Naive thymus-derived CD4-positive, alpha-beta T cell (primary cell): ENCODE data around the gene LIMS2. TPM values are rescaled to one million over a fixed set of nuclear protein-coding genes. Genes with fewer than 3 reads are reported as not detected.

Experiments used
- ATAC-seq: fragments of 150-1000 bp; cut with Tn5 transposase; 2 replicates; pipeline ENCODE4 v1.10.0; 2021; ENCODE audit warnings: mild to moderate bottlenecking, moderate library complexity
- CTCF ChIA-PET: fragments of 350-600 bp; sonication (Branson Sonifier 250); formaldehyde crosslinking; loops from one replicate; lab custom pipeline; 2021; ENCODE audit warnings: antibody characterized with exemption; lab: Charles Lee
- POLR2A ChIA-PET: fragments of 350-600 bp; sonication (Branson Sonifier 250); formaldehyde crosslinking; loops from one replicate; lab custom pipeline; 2021; ENCODE audit warnings: antibody characterized with exemption, inconsistent platforms; lab: Charles Lee
- DNase-seq, 9 donors: peaks; one replicate each; pipeline versions ENCODE4 v3.0.0 to v3.0.0-alpha.2; 2020 to 2022; ENCODE audit warnings: mixed read lengths in 1 of 9
- H3K27ac ChIP-seq: one replicate; pipeline ENCODE4 v1.7.0; 2013; ENCODE audit warnings: mild to moderate bottlenecking, low read depth, low read length, moderate library complexity
- H3K27me3 ChIP-seq, 2 donors: one replicate each; pipeline ENCODE4 v1.7.0; 2013; ENCODE audit warnings: low read length in 2 of 2, mild to moderate bottlenecking in 2 of 2, moderate library complexity in 2 of 2; ENCODE audit not compliant: control insufficient read depth in 2 of 2, insufficient read depth in 2 of 2
- H3K36me3 ChIP-seq, 3 experiments: 1 replicate in 2 of 3; 2 replicates in 1 of 3; pipeline ENCODE4 v1.7.0; 2013; ENCODE audit warnings: low read length in 3 of 3, mild to moderate bottlenecking in 3 of 3, moderate library complexity in 1 of 3; ENCODE audit not compliant: insufficient read depth in 3 of 3, control insufficient read depth in 2 of 3
- H3K4me1 ChIP-seq, 2 donors: one replicate each; pipeline ENCODE4 v1.7.0; 2013; ENCODE audit warnings: low read length in 2 of 2, mild to moderate bottlenecking in 2 of 2, moderate library complexity in 1 of 2; ENCODE audit not compliant: control insufficient read depth in 2 of 2, insufficient read depth in 2 of 2
- H3K4me3 ChIP-seq: 2 replicates; pipeline ENCODE4 v1.7.0; 2013; ENCODE audit warnings: mild to moderate bottlenecking, low read length
- H3K9me3 ChIP-seq, 3 experiments: 1 replicate in 2 of 3; 2 replicates in 1 of 3; pipeline ENCODE4 v1.7.0; 2013; ENCODE audit warnings: low read length in 3 of 3; ENCODE audit not compliant: control insufficient read depth in 2 of 3
- H3K27ac Mint-ChIP-seq, 9 donors: one replicate each; pipeline ENCODE4 v1.8.0; 2020 to 2022; ENCODE audit warnings: mixed read lengths in 9 of 9, mild to moderate bottlenecking in 8 of 9, moderate library complexity in 5 of 9, inconsistent platforms in 2 of 9
- H3K27me3 Mint-ChIP-seq, 5 donors: one replicate each; pipeline ENCODE4 v1.8.0; 2021 to 2022; ENCODE audit warnings: mixed read lengths in 5 of 5, mild to moderate bottlenecking in 1 of 5
- H3K36me3 Mint-ChIP-seq, 5 donors: one replicate each; pipeline ENCODE4 v1.8.0; 2020 to 2022; ENCODE audit warnings: mixed read lengths in 5 of 5, mild to moderate bottlenecking in 3 of 5, inconsistent platforms in 1 of 5
- H3K4me1 Mint-ChIP-seq, 7 donors: one replicate each; pipeline ENCODE4 v1.8.0; 2020 to 2022; ENCODE audit warnings: mixed read lengths in 7 of 7, mild to moderate bottlenecking in 3 of 7, inconsistent platforms in 1 of 7
- H3K4me3 Mint-ChIP-seq, 10 donors: one replicate each; pipeline ENCODE4 v1.8.0; 2020 to 2022; ENCODE audit warnings: mild to moderate bottlenecking in 10 of 10, mixed read lengths in 10 of 10, moderate library complexity in 6 of 10, inconsistent platforms in 2 of 10
- H3K9me3 Mint-ChIP-seq, 11 donors: one replicate each; pipeline ENCODE4 v1.8.0; 2020 to 2022; ENCODE audit warnings: mixed read lengths in 11 of 11, mild to moderate bottlenecking in 4 of 11, inconsistent platforms in 1 of 11, moderate library complexity in 1 of 11
- intact Hi-C, 2 donors: fragments of 100-400 bp; cut with micrococcal nuclease; formaldehyde crosslinking; loops; one replicate each; pipeline ENCODE4 v1.15.1; 2023
- polyA plus RNA-seq, 2 donors: library from polyadenylated mRNA; unstranded; fragments of 300-500 nt; fragmentation: Illumina TruSeq; gene quantifications; one replicate each; pipeline ENCODE4 v1.2.3, GENCODE V29; 2021
- total RNA-seq, 6 experiments: library from RNA in 5 of 6; stranded (reverse) in 5 of 6; gene quantifications; 1 replicate in 5 of 6; 2 replicates in 1 of 6; pipeline ENCODE4 v1.2.3 and lab custom pipeline; 2021 to 2026

LIMS2 gene
- total and polyA plus RNA-seq, 7 experiments from 2014 or later = 5.3 to 27.0 (median 11.0) TPM

DNA sequence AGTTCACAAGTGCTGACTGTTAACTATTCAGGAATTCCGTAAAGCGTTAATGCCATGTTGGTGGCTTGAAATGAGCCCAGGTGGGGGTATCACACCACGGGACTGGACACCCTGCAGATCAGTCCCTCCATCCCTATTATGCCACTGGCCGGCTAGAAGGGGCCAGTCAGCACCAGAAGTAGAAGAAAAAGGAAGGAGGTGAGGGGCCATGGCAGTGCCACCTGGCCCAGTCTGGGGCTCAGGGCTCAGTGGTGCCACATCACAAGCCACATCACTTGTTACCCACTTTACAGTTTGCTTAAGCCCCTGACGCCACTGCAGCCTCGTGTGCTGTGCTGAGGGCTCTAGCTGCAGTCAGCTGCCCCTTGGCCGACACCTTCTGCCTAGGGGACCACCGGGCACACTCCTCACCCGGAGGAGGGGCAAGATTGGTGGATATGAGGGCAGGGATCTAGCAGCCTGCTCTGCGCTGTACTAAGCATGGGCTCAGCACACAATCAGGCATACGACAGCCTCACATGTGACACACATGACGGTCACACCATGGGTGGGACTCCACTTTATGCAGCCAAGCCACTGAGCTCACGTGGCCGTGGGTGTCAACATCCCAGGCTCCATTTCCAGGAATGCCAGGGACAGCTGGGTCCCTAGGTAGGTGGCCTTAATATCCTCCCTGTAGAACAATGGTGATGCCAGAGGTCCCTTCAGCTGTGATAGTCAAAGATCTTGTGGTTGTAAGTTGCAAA is 3.6 kb downstream of the LIMS2 start:
- H3K36me3 ChIP-seq = no peaks in the 10 kb centered on the region
- H3K36me3 Mint-ChIP-seq = no peaks in the 10 kb centered on the region
- peaks cover 0 to 6% of the 10 kb centered on the region in 2 donors for H3K27me3 ChIP-seq
- H3K4me1 ChIP-seq = no peaks in the 10 kb centered on the region
- peaks cover 48 to 67% (median 57%) of the 10 kb centered on the region in 5 donors for H3K27me3 Mint-ChIP-seq
- H3K27ac ChIP-seq = no peak overlapping the region
- POLR2A ChIA-PET = no interaction called here
- H3K4me1 Mint-ChIP-seq = peaks cover 4 to 13% (median 9%) of the 10 kb centered on the region in 7 donors
- DNase-seq (no peak), ATAC-seq (no peak)
- H3K9me3 ChIP-seq = no peaks in the 10 kb centered on the region
- H3K4me3 ChIP-seq = no peak overlapping the region
- peak overlapping the region in 1 of 10 donors; percentile 31 for H3K4me3 Mint-ChIP-seq
- H3K9me3 Mint-ChIP-seq = peaks cover 0 to 2% (median 0%) of the 10 kb centered on the region in 11 donors
- intact Hi-C loops = no loop called here
- H3K27ac Mint-ChIP-seq = no peak overlapping the region
- CTCF ChIA-PET = no interaction called here

GRCh38 chr2:127670957-127671290 is 4.4 kb downstream of the LIMS2 start:
- no peak for DNase-seq

GRCh38 chr2:127670055-127670956 is 5.0 kb downstream of the LIMS2 start:
- no peaks in the 10 kb centered on the region for H3K36me3 ChIP-seq
- ChIA-PET POLR2A (no interaction called here), CTCF (no interaction called here)
- no peaks in the 10 kb centered on the region for H3K4me1 ChIP-seq
- no peaks in the 10 kb centered on the region for H3K9me3 ChIP-seq
- intact Hi-C loops = no loop called here
- no peaks in the 10 kb centered on the region for H3K36me3 Mint-ChIP-seq
- H3K4me1 Mint-ChIP-seq = peaks cover 4 to 7% (median 5%) of the 10 kb centered on the region in 7 donors
- peaks cover 49 to 70% (median 51%) of the 10 kb centered on the region in 5 donors for H3K27me3 Mint-ChIP-seq
- ATAC-seq (no peak), DNase-seq (no peak)
- no peak overlapping the region for H3K27ac Mint-ChIP-seq
- H3K4me3 ChIP-seq = no peak overlapping the region
- peaks cover 0 to 2% (median 0%) of the 10 kb centered on the region in 11 donors for H3K9me3 Mint-ChIP-seq
- H3K4me3 Mint-ChIP-seq = no peak overlapping the region
- H3K27me3 ChIP-seq = peaks cover 4 to 6% of the 10 kb centered on the region in 2 donors
- H3K27ac ChIP-seq = no peak overlapping the region

More at GRCh38 chr2:127670957-127671290, 4.4 kb downstream of the LIMS2 start:
- no peak for ATAC-seq
- POLR2A ChIA-PET = no interaction called here
- Histone ChIP-seq H3K36me3 (no peaks in the 10 kb centered on the region), H3K27ac (no peak overlapping the region), H3K9me3 (no peaks in the 10 kb centered on the region), H3K4me1 (no peaks in the 10 kb centered on the region), H3K4me3 (no peak overlapping the region), H3K27me3 (peaks cover 3 to 6% of the 10 kb centered on the region in 2 donors)
- intact Hi-C loops = no loop called here
- CTCF ChIA-PET = no interaction called here
- Mint-ChIP-seq H3K4me1 (peaks cover 4 to 10% (median 8%) of the 10 kb centered on the region in 7 donors), H3K27ac (no peak overlapping the region), H3K4me3 (no peak overlapping the region), H3K9me3 (peaks cover 0 to 2% (median 0%) of the 10 kb centered on the region in 11 donors), H3K27me3 (peaks cover 46 to 68% (median 55%) of the 10 kb centered on the region in 5 donors), H3K36me3 (no peaks in the 10 kb centered on the region)

- CTCF ChIA-PET = no interaction called here
- intact Hi-C loops = no loop called here
- no peaks in the 10 kb centered on the region for H3K9me3 ChIP-seq
Measured at GRCh38 chr2:127669056-127669455, 6.3 kb downstream of the LIMS2 start.

DNA sequence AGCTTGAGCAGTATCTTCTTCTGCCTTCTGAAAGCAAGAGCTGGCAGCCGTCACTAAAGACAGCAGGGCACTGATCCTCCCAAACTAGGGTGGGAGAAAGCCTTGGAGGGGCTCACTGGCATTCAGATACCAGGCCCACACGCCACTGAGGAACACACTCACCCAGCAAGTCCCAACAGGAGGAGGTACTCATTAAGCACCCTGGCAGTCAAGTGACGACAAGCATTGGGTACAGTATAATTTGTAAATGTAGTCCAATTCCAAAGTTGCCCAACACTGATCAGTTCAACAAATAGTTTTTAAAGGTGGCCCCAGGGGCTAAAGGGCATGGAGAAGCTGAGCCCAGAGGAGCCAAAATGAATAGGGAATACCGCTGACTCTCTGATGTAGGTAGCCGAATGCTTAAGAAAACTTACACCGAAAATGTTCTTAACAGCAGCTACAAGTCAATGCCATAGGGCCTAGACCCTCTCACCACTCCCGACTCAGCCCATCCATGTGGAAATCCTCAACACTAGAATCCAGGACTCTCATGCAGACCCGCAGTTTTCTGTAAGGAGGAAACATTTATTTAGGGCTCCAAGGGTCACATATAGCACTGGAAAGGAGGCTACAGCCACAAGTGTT is 9.9 kb downstream of the LIMS2 start:
- intact Hi-C loops = no loop called here
- no peaks in the 10 kb centered on the region for H3K36me3 ChIP-seq
- no peaks in the 10 kb centered on the region for H3K4me1 ChIP-seq
- no peak overlapping the region for H3K4me3 ChIP-seq
- no peaks in the 10 kb centered on the region for H3K9me3 ChIP-seq
- Mint-ChIP-seq H3K4me1 (peaks cover 0 to 2% (median 0%) of the 10 kb centered on the region in 7 donors), H3K9me3 (peaks cover 0 to 1% (median 0%) of the 10 kb centered on the region in 11 donors), H3K4me3 (no peak overlapping the region), H3K27ac (no peak overlapping the region), H3K36me3 (no peaks in the 10 kb centered on the region), H3K27me3 (peaks cover 44 to 69% (median 57%) of the 10 kb centered on the region in 5 donors)
- ChIA-PET POLR2A (no interaction called here), CTCF (no interaction called here)
- ATAC-seq (no peak), DNase-seq (no peak)
- H3K27me3 ChIP-seq = peaks cover 0 to 4% of the 10 kb centered on the region in 2 donors
- H3K27ac ChIP-seq = no peak overlapping the region

More at GRCh38 chr2:127669056-127669455, 6.3 kb downstream of the LIMS2 start:
- POLR2A ChIA-PET = interaction anchor here (0.5 kb wide), 1 partner anchor 127 kb away, joined by 6 read pairs; no protein-coding TSS in a partner anchor
- DNase-seq (no peak), ATAC-seq (no peak)
- Histone ChIP-seq H3K36me3 (no peaks in the 10 kb centered on the region), H3K4me1 (no peaks in the 10 kb centered on the region), H3K27ac (no peak overlapping the region), H3K4me3 (no peak overlapping the region), H3K27me3 (peaks cover 1 to 4% of the 10 kb centered on the region in 2 donors)
- Mint-ChIP-seq H3K9me3 (peaks cover 0 to 2% (median 0%) of the 10 kb centered on the region in 11 donors), H3K27ac (no peak overlapping the region), H3K4me3 (no peak overlapping the region), H3K4me1 (peaks cover 0 to 2% (median 0%) of the 10 kb centered on the region in 7 donors), H3K36me3 (no peaks in the 10 kb centered on the region), H3K27me3 (peaks cover 50 to 74% (median 52%) of the 10 kb centered on the region in 5 donors)

GRCh38 chr2:127664895-127665225 is 10.5 kb downstream of the LIMS2 start:
- Mint-ChIP-seq H3K27ac (no peak overlapping the region), H3K36me3 (no peaks in the 10 kb centered on the region), H3K27me3 (peaks cover 39 to 65% (median 56%) of the 10 kb centered on the region in 5 donors), H3K4me3 (no peak overlapping the region), H3K4me1 (peaks cover 0 to 2% (median 0%) of the 10 kb centered on the region in 7 donors), H3K9me3 (peaks cover 0 to 1% (median 0%) of the 10 kb centered on the region in 11 donors)
- intact Hi-C loops = no loop called here
- CTCF ChIA-PET = no interaction called here
- Histone ChIP-seq H3K4me3 (no peak overlapping the region), H3K27me3 (peaks cover 0 to 4% of the 10 kb centered on the region in 2 donors), H3K4me1 (no peaks in the 10 kb centered on the region), H3K36me3 (no peaks in the 10 kb centered on the region), H3K27ac (no peak overlapping the region), H3K9me3 (no peaks in the 10 kb centered on the region)
- ATAC-seq (no peak), DNase-seq (no peak)
- POLR2A ChIA-PET = no interaction called here
